T-helper 2 cell (primary cell): ENCODE measurements around the gene IQCF6.
"Not testable (repeated sequence)": the region's sequence is repeated elsewhere in the genome, so short reads cannot be mapped to it uniquely, and the experiment has no call there.

Experiments
- DNase-seq, 5 experiments: peaks; one replicate each; pipeline versions ENCODE4 v3.0.0 to v3.0.0-alpha.2; 2012 to 2022

The IQCF6 gene

DNA sequence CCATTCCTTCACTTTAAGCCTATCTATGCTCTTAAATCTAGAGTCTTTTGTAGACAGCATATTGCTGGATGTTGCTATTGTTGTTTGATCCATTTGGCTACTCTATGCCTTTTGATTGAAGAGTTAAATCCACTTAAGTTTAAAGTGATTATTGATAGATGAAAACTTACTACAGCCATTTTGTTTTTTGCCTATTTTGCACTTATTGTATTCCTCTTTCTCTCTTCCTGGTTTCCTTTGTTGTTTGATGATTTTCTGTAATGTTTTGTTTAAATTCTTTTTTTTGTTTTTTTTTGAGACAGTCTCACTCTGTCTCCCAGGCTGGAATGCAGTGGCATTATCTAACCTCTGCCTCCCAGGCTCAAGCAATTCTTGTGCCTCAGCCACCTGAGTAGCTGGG lies 19.8 kb downstream of the IQCF6 start:
- DNase-seq: no peak

DNA sequence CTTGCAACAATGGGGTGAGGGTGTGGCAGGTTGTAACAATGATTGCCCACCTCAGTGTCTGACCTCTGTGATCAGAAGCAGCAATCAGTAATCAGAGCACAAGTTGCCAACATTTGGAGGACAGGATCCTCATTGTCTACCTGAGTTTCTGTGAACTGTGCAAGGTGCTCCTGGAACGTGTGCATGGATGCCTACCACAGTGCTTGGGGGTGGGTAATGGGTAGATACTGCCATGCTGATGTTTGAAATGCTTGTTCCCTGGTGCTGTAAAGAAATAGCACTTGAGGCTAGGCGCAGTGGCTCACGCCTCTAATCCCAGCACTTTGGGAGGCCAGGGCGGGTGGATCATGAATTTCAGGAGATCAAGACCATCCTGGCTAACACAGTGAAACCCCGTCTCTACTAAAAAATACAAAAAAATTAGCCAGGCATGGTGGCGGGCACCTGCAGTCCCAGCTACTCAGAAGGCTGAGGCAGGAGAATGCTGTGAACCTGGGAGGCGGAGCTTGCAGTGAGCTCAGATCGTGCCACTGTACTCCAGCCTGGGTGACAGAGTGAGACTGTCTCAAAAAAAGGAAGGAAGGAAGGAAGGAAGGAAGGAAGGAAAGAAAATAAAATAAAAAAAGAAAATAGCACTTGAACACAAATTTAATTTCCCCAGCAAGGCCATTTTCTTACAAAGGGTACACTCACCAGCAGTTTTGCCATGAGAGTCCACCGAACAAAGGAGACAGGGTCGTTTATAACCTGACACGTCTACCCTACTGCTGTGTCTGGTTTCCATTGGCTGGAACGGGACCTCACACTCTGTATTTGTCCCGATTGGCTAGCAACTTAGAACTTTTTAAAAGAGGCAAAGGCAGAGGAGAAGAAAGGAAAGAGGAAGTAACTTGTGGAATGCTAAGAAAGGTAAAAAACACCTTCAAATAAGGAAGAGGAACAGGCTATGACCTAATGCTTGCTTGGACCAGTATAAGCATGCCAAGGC lies 25.0 kb downstream of the IQCF6 start:
- not testable (repeated sequence) for DNase-seq

DNA sequence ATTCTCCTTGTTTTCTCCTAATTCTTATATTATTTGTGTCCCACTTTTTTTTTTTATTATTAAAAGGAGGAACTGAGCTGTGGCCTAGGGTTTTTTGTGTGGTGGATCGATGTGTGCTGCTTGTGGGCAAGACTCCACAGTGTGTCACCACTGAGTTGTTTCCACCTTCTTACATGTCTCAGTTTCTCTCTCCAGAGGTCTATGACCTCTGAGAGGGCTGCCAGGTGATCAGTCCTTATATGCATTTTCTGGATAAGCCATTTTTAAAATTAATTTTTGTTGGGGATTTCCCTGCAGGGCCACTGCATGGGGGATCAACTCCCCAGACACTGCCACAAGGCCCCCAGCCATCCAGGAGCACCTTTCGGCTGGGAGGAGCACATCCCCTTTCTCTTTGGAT lies 27.8 kb downstream of the IQCF6 start:
- no peak for DNase-seq

DNA sequence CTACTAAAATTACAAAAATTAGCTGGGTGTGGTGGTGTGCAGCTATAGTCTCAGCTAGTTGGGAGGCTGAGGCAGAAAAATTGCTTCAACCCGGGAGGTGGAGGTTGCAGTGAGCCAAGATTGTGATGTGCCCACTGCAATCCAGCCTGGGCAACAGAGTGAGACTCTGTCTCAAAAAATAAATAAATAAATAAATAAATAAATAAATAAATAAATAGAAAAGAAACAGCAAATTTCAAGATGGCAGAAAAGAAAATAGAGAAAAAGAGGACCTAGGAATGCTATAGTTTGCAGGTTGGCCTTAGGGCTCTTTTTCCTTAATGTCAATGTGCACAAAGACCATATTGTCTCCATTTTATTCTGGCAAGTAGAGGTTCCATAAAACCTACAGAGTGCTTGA lies 28.2 kb downstream of the IQCF6 start:
- DNase-seq: no peak

DNA sequence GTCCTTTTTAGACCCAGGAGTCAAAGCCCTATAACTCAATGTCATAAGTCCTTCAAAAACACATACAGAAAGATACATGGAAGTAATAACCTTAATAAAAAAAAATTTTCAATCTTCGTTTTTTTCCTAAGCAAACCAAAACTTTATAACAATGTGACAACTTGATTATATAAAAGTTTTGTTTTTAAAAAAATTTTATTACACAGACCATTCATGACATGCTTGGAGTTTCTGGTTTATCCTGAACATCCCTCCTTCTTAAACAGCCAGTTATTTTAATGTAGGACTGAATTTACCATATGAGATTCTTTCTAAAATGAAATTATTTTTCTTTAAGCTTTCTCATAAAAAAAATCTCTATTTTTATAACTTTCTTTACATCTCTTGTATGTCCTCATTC lies 30.7 kb downstream of the IQCF6 start:
- no peak for DNase-seq

DNA sequence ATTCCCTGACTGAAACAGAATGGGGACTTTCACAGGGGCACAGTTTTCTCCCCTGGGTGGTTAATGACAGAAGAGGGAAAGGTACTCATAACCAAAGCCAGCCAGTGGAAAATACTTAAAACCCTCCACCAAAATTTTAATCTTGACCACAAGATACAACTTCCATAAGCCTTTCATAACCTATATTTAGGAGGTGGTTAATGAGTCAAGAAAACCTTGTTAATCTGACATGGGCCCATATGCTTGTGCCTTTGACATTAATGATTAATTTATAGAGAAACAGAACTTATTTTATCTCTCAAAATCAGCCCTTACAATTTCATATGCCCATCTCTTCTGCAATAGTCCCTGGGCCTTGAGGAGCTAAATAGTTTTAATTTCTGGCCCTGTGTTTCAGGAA lies 31.2 kb downstream of the IQCF6 start:
- no peak for DNase-seq

DNA sequence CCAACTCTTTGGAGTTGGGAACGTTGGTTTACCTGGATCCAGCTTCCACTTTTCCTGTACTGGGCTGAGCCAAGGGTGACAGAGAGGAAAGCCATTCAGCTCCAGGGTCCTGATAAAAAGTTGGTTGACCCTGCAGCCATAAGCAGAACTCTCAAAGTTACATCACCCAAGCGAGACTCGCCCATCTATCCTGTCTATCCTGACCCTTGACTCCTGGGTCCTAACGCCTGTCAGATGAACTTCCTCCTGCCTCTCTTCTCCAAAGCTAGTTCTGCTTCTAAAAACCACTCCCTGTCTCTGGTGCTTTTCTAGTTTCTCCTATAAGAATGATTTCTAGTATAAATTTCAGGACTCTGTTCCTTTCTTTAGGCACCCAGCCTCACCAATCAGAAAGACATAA lies 36.1 kb downstream of the IQCF6 start:
- not testable (repeated sequence) for DNase-seq

DNA sequence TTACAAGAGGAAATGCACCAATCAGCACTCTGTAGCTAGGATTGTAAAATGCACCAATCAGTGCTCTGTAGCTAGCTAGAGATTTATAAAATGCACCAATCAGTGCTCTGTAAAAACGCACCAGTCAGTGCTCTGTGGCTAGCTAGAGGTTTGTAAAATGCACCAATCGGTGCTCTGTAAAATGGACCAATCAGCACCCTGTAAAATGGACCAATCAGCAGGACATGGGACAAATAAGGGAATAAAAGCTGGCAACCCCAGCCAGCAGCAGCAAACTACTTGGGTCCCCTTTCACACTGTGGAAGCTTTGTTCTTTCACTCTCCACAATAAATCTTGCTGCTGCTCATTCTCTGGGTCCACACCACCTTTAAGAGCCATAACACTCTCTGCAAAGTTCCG lies 36.7 kb downstream of the IQCF6 start:
- not testable (repeated sequence) for DNase-seq

DNA sequence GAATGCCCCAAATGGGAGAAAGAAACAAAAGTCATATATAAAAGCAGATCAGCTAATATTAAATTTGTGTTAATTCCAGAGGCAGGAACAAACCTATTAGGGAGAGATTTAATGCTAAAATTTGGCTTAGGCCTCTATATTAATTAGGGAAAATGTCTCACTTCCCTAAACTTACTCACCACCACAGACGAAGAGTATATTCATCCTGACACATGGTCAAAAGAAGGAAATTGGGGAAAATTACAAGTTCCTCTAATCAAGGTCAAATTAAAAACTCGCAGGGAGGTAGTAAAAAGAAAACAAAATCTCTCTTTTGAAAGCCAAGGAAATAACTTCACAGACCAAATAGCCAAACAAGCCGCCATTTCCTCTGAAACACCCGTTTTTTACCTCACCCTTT lies 39.9 kb downstream of the IQCF6 start:
- DNase-seq: no peak

DNA sequence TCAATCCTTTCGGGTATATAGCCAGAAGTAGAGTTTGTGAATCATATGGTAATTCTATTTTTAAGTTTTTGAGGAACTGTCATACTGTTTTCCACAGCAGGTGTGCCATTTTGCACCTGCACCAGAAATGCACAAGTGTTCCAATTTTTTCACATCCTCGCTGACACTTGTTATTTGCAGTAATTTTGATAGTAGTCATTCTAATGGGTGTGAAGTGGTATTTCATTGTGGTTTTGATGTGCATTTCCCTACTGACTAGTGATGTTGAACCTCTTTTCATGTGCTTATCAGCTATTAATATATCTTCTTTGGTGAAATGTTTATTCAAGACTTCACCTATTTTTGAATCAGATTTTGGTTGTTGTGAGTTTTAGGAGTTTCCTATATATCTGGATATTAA lies 43.1 kb downstream of the IQCF6 start:
- DNase-seq: no peak

DNA sequence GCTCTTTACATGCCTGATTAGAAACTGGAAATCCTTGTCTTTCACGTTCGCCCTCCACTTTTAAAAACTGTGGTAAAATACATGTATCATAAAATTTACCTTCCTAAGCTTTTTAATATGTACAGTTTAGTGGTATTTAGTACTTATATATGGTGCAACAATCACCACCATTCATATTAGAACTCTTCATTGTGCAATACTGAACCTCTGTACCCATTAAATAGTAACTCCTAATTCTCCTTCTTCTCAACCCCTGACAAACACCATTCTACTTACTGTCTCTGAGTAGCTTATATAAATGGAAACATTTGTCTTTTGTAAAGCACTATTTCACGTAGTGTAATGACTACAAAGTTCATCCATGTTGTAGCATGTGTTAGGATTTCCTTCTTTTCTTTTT lies 44.0 kb downstream of the IQCF6 start:
- DNase-seq: no peak

DNA sequence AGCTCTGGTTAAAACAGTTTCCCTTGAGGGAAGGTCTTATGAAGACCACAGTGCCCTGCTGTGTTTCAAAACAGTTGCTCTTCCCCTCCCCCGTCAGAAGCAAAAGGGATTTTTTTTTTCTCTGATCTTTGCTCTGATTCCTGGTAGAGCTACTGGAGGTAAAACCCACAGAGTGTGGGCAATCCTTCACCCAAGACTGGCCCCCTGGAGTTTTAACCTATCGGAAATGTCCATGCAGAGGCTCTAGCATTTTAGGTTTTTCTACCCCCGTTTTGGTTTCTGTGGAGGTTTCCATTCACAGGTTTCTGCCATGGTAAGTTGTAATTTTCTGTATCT lies 44.5 kb downstream of the IQCF6 start:
- DNase-seq: peak in 1 of 5 experiments; percentile 30

DNA sequence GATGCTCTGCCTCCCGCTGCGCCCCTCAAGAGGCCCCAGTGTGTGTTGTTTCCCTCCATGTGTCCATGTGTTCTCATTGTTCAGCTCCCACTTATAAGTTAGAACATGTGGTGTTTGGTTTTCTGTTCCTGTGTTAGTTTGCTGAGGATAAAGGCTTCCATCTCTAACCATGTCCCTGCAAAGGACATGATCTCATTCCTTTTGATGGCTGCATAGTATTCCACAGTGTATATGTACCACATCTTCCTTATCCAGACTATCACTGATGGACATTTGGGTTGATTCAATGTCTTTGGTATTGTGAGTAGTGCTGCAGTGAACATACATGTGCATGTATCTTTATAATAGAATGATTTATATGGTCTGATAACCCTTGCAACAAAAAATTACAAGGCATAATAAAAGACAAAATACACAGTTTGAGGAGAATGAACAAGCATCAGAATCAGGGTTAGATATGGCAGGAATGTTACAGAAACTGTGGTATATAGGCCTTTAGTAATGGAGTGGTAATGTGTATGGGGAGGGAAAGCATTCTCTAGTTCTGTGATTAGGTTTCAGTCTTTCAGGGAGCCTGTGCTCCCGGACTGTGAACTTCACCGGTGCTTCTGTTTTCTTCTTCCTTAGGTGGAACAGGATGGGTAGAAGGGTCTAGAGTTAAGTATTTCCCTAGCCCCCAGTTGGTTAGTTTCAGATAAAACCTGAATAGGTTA lies 45.0 kb downstream of the IQCF6 start:
- DNase-seq: no peak

DNA sequence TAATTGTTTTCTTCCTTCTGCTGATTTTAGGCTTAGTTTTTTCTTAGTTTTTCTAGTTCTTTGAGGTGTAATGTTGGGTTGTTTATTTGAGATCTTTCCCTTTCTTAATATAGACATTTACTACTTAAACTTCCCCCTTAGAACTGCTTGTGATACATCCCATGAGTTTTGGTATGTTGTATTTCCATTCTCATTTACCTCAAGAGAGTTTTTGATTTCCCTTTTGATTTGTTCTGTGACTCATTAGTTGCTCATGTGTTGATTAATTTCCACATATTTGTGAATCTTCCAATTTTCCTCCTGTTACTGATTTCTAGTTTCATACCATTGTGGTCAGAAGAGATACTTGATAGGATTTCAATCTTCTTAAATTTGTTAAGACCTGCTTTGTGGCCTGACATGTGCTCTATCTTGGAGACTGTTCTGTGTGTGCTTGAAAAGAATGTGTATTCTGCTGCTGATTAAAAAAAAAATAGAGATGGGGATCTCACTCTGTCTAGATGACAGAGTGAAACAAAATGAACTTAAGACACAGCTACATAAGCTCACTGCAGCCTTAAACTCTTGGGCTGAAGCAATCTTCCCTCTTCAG lies 49.9 kb downstream of the IQCF6 start:
- peak in 1 of 5 experiments; percentile 16 for DNase-seq
